Measurements from ENCODE around the gene BUD31. TPM values are rescaled to one million over a fixed set of nuclear protein-coding genes. Genes with fewer than 3 reads are reported as not detected.

The BUD31 gene
- total and polyA plus RNA-seq, 8 donors = 79.0 to 103 (median 94.2) TPM

DNA sequence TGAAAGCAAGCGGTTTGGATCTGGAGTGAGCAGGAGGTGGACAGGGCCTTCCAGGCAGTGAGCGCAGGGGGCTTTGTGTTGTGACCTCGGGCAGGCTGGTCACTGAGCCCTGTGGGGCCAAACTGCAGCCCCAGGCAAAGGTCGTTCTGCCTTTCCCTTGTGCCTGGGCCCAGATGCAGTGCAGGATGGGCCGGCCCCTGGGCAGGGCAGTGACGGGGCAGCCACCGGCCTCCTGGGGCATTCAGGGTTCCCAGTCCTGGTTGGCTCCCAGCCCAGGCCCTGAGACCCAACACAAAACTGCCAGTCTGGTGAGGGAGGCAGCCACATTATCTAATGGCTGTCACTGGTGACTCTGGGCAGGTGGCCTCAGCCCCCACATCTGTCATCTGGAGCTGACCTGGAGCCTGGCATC, 27.1 kb upstream of the BUD31 start:
- TF ChIP-seq CTCF (IDR thresholded peaks at IDR 0.05) = no peak
- intact Hi-C loops (cut with DNase I) = no loop called here
- Histone ChIP-seq H3K9me3 (no peaks in the 10 kb centered on the region), H3K4me1 (peaks cover 31 to 91% of the 10 kb centered on the region in 2 donors), H3K27ac (peak overlapping the region in 1 of 2 donors; percentile 97), H3K27me3 (no peaks in the 10 kb centered on the region), H3K4me3 (no peak overlapping the region), H3K36me3 (peaks cover 0 to 59% of the 10 kb centered on the region in 2 donors)
- ATAC-seq = no peak
- no peak for DNase-seq

DNA sequence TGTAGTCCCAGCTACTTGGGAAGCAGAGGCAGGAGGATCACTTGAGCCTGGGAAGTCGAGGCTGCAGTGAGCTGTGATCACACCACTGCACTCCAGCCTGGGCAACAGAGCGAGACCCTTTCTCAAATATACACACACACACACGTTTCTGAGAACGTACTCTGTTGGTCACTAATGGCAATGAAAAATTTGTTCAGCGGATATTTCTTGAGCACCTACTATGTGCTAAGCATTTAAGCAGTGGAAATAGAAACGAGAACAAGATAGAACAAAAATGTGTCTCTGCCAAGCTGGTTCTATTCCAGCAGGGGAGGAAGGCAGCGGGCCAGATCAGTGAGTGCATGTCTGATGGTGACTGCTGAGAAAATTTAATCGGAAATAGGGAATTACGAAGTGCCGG, 25.6 kb upstream of the BUD31 start:
- H3K27me3 ChIP-seq = no peaks in the 10 kb centered on the region
- H3K36me3 ChIP-seq = peaks cover 0 to 59% of the 10 kb centered on the region in 2 donors
- peaks cover 29 to 76% of the 10 kb centered on the region in 2 donors for H3K4me1 ChIP-seq
- ATAC-seq (no peak), DNase-seq (no peak)
- no peak overlapping the region for H3K27ac ChIP-seq
- no peaks in the 10 kb centered on the region for H3K9me3 ChIP-seq
- no peak for TF ChIP-seq CTCF (IDR thresholded peaks at IDR 0.05)
- H3K4me3 ChIP-seq = no peak overlapping the region
- intact Hi-C loops (cut with DNase I) = no loop called here

- no peak overlapping the region for H3K4me3 ChIP-seq
- H3K4me1 ChIP-seq = peaks cover 24 to 69% of the 10 kb centered on the region in 2 donors
- DNase-seq = no peak
- H3K27ac ChIP-seq = no peak overlapping the region
- H3K27me3 ChIP-seq = no peaks in the 10 kb centered on the region
- no peaks in the 10 kb centered on the region for H3K9me3 ChIP-seq
- peaks cover 0 to 63% of the 10 kb centered on the region in 2 donors for H3K36me3 ChIP-seq
- TF ChIP-seq CTCF (IDR thresholded peaks at IDR 0.05) = no peak
- ATAC-seq = no peak
- intact Hi-C loops (cut with DNase I) = no loop called here
These were observed 24.9 kb upstream of the BUD31 start for GRCh38 chr7:99383791-99384370.

- intact Hi-C loops (cut with DNase I) = no loop called here
- ATAC-seq (no peak), DNase-seq (no peak)
- H3K27me3 ChIP-seq = no peaks in the 10 kb centered on the region
- H3K27ac ChIP-seq = no peak overlapping the region
- no peaks in the 10 kb centered on the region for H3K9me3 ChIP-seq
- peaks cover 18 to 63% of the 10 kb centered on the region in 2 donors for H3K4me1 ChIP-seq
- no peak overlapping the region for H3K4me3 ChIP-seq
- no peak for TF ChIP-seq CTCF (IDR thresholded peaks at IDR 0.05)
- H3K36me3 ChIP-seq = peaks cover 0 to 69% of the 10 kb centered on the region in 2 donors
These were observed 24.2 kb upstream of the BUD31 start for GRCh38 chr7:99384523-99384922.

DNA sequence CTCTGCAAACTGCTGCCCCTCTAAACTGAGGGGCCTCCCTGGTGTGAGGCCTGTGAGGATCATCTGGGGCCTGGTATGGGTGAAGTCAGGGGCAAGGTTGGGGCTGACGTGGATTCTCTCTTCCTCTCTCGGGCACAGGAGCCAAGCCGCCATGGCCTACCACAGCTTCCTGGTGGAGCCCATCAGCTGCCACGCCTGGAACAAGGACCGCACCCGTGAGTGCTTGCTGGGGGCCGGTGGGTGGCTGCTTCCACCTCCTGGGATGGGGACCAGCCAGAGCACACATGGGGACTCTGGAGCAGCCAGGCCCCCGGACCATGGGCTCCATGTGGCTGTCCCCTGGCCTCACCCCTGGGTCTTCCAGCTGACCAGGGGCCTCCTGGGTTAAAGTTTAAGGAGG, 23.2 kb upstream of the BUD31 start:
- ATAC-seq = no peak
- H3K27ac ChIP-seq = peak overlapping the region in 1 of 2 donors; percentile 53
- intact Hi-C loops (cut with DNase I) = no loop called here

More for the DNA sequence above, 23.2 kb upstream of the BUD31 start:
- DNase-seq = peak in 1 of 4 donors; percentile 76
- H3K4me1 ChIP-seq = peaks cover 8 to 53% of the 10 kb centered on the region in 2 donors
- H3K27me3 ChIP-seq = no peaks in the 10 kb centered on the region
- peaks cover 0 to 79% of the 10 kb centered on the region in 2 donors for H3K36me3 ChIP-seq
- TF ChIP-seq CTCF (IDR thresholded peaks at IDR 0.05) = no peak
- H3K9me3 ChIP-seq = no peaks in the 10 kb centered on the region
- H3K4me3 ChIP-seq = no peak overlapping the region

Data from left lung (tissue), 10 donors.